Choroid plexus epithelial cell (primary cell): ENCODE measurements around the gene GPM6B.

Experiments
- DNase-seq: peaks from one replicate; pipeline ENCODE4 v3.0.0-alpha.2; 2010; ENCODE audit warnings: low read depth
- H3K4me3 ChIP-seq: 2 replicates; pipeline ENCODE4 v1.5.1; 2011; ENCODE audit warnings: low read depth, mild to moderate bottlenecking, control low read depth, low read length, moderate library complexity
- CTCF ChIP-seq: conservative IDR thresholded peaks from 2 replicates; pipeline ENCODE4 v1.5.1; 2011; ENCODE audit warnings: low read depth, mild to moderate bottlenecking, control low read depth, inconsistent platforms, low read length, moderate library complexity

GPM6B gene

GRCh38 chrX:13816643-13817627 lies at the start of gene GPM6B:
TSS of gene GPM6B (minus strand) at chrX:13817093. CDS start at chrX:13816904, 189 bp downstream.
- no peak within 1 kb of the TSS for H3K4me3 ChIP-seq
- TF ChIP-seq CTCF, result no peak

DNA sequence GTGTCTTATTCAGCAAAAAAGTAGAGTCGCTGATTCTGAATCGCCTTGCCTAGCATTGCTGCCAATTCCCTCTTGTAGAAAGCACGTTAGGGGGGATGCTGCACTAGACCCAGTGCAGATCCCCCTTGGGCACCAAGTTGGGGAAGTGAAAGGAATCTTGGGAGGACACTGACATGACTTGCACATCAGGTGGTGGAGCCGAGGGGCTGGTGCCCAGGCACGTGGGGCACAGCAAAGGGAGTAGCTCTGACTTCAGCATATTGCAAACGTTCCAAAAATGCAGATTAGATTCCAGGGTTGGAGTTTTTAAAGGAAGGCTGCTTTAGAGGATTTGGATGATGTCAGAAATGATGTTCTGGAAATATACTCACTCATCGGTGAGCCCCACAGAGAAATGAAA lies 47.4 kb upstream of the GPM6B start:
- no peak for DNase-seq
- no peak for TF ChIP-seq CTCF

More at GRCh38 chrX:13816643-13817627, at the start of gene GPM6B:
- DNase-seq, result no peak

GRCh38 chrX:13863324-13863723 lies 46.4 kb upstream of the GPM6B start:
- H3K4me3 ChIP-seq, result no peak overlapping the region
- TF ChIP-seq CTCF, result no peak
- peak; percentile 28 for DNase-seq

More for the DNA sequence above, 47.4 kb upstream of the GPM6B start:
- no peak overlapping the region for H3K4me3 ChIP-seq

DNA sequence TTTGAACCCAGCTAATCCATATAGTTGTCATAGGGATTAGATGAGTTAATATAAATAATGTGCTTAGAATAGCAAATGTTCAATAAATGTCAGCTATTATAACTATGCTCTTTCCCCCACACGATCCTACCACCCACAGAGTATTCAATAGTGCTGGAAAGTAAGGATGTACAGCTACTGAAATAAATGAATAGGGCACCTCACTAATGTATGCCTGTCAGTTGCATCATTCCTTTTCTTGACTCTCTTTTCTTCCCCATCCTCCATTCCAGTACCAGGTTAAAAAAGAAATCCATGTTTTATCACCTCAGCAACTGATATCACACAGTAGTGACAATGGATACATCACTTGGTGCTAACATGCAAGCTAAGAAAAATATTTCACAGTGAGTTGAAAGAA lies 42.8 kb upstream of the GPM6B start:
- DNase-seq, result no peak
- H3K4me3 ChIP-seq, result no peak overlapping the region
- TF ChIP-seq CTCF, result no peak

DNA sequence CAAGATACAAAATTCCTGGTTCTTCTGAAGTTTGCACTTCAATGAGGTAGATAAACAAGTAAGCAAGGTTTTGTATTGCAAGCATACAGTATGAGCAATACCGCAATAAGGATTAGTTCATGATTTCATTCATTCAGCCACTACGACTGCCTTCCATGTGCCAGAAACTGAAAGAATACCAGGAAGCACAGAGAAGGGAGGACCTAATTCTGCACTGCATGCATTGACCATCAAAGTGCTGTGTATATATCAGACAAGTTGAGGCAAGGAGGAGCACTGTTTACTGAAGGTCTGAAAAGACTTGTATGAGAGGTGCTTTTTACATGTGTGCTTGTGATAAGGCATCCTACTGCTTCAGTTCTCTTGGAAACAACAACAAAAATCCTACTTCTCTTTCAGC lies 40.9 kb upstream of the GPM6B start:
- DNase-seq, result no peak
- H3K4me3 ChIP-seq, result no peak overlapping the region
- no peak for TF ChIP-seq CTCF

DNA sequence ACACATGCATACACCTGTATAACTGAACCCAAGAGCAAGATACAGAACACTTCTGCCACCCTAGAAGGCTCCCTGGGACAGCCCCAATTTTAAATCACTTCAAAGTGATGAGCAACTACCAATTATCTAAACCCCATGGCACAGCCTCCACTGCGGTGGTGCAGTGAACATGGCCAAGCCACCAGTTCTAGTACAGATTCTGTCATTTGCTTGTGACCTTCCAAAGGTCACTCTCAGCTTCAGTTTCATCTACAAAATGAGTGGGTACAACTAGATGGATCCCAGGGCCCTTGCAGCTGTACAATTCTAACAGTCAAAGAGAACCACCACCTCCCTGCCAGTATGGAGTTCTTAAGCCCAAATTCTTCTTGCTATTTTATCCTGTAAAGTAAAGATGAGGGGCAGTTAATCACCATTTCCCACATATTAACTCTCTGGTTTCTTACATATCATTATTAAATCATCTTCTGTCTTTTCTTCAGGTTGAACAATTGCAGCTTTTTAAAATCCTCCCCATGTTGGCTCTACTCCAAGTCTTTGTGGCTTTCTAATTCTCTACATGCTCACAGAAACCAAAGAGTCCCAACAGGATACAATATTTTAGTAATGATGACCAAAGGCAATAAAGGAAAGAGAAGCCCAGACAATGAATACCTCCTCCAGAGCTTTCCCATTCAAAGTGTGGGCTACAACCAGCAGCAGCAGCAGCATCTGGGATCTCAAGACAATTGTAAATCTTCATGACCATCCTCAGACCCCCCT lies 39.0 kb upstream of the GPM6B start:
- TF ChIP-seq CTCF, result no peak
- H3K4me3 ChIP-seq, result no peak overlapping the region
- DNase-seq, result peak; percentile 17
